Activated CD8-positive, alpha-beta T cell treated with anti-CD3 and anti-CD28 coated beads, Interleukin-2, amount 10 ng/mL, durations not matched to agents 7 days and 5 days (primary cell): Measurements from ENCODE around the gene ACTRT2. TPM values are rescaled to one million over a fixed set of nuclear protein-coding genes. Genes with fewer than 3 reads are reported as not detected.

Experiments
- ATAC-seq: fragments of 150-1000 bp; cut with Tn5 transposase; one replicate; pipeline ENCODE4 v1.10.0; 2021; ENCODE audit warnings: moderate library complexity
- CTCF ChIA-PET: fragments of 350-600 bp; sonication (Branson Sonifier 250); formaldehyde crosslinking; loops from one replicate; lab custom pipeline; 2021; ENCODE audit warnings: antibody characterized with exemption; lab: Charles Lee
- POLR2A ChIA-PET: fragments of 350-600 bp; sonication (Branson Sonifier 250); formaldehyde crosslinking; loops from one replicate; lab custom pipeline; 2021; ENCODE audit warnings: antibody characterized with exemption; lab: Charles Lee
- DNase-seq: peaks from one replicate; pipeline ENCODE4 v3.0.0-alpha.2; 2020
- H3K27ac Mint-ChIP-seq: one replicate; pipeline ENCODE4 v1.8.0; 2021; ENCODE audit warnings: mild to moderate bottlenecking, mixed read lengths
- H3K27me3 Mint-ChIP-seq: one replicate; pipeline ENCODE4 v1.8.0; 2021; ENCODE audit warnings: low read depth, mixed read lengths
- H3K36me3 Mint-ChIP-seq: one replicate; pipeline ENCODE4 v1.8.0; 2021; ENCODE audit warnings: low read depth, mixed read lengths
- H3K4me1 Mint-ChIP-seq: one replicate; pipeline ENCODE4 v1.8.0; 2021; ENCODE audit warnings: low read depth, mixed read lengths
- H3K4me3 Mint-ChIP-seq: one replicate; pipeline ENCODE4 v1.8.0; 2021; ENCODE audit warnings: mild to moderate bottlenecking, mixed read lengths
- H3K9me3 Mint-ChIP-seq: one replicate; pipeline ENCODE4 v1.8.0; 2022; ENCODE audit warnings: mixed read lengths; ENCODE audit not compliant: insufficient read depth
- total RNA-seq, 2 experiments: library from RNA; stranded (reverse); gene quantifications; one replicate each; pipeline ENCODE4 v1.2.3, GENCODE V29; 2021

Gene ACTRT2
- total RNA-seq, 2 experiments from 2014 or later, result not detected

DNA sequence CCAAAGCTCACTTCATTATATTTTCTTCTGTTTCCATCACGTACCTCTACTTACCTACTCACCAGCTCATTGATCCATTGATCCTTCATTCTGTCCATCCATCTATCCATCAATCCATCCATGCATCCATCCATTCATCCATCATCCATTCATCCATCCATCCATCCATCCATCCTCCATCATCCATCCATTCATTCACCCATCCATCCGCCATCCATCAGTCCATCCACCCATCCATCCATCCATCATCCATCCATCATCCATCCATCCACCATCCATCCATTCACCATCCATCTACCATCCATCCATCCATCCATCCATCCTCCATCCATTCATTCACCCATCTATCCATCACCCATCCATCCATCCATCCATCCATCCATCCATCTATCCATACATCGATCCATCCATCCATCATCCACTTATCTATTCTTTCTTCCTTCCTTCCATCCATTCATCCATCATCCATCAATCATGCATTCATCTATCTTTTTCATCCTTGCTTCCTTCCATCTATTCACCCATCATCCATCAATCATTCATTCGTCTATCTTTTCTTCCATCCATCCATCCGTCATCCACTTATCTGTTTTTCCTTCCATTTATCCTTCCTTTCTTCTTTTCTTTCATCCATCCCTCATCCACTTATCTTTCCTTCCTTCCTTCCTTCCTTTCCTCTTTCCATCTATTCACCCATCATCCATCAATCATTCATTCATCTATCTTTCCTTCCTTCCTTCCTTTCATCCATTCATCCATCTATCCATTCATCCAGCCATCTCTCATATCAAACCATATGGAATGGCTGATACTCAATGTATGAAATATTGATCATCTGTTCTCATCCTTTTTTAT, 35.3 kb upstream of the ACTRT2 start:
- H3K9me3 Mint-ChIP-seq, result no peaks in the 10 kb centered on the region
- DNase-seq (no peak), ATAC-seq (no peak)
- no peaks in the 10 kb centered on the region for H3K27me3 Mint-ChIP-seq
- no peak overlapping the region for H3K27ac Mint-ChIP-seq
- H3K36me3 Mint-ChIP-seq, result no peaks in the 10 kb centered on the region
- H3K4me1 Mint-ChIP-seq, result no peaks in the 10 kb centered on the region
- H3K4me3 Mint-ChIP-seq, result no peak overlapping the region
- ChIA-PET POLR2A (no interaction called here), CTCF (no interaction called here)

DNA sequence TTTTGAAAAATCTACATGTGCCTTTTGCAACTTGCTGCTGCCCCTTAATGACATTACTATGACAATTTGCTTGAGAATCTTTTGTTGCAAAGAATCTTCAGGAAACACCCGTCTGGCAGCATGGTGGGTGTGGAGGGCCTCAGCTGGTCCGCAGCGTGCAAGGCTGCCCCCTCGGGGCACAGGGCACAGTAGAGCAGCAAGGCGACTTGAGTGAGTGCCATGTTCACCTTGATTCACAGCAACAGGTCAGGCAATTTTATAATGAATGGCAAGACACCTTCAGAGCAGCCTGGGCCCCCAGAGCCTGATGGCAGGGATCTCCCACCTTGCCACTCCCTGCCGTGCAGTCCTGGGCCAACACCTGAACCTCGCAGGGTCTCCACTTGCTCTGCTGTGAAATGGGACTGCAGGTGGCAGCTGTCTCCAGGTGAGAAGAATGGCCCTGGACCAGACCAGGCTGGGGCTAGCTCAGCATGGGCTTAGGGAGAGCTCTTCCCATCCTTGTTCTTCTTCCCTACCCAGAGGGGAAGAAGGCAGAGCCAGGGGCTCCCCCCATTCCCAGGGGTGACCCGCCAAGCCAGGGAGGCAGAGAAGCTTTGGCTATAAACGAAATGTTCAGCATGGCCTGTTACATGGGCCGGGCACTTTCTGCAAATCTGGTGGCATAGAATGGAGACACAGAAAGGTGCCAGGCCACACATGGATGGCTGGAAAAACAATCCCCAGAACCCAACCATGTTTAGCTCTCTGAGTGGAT, 34.5 kb upstream of the ACTRT2 start:
- ChIA-PET CTCF (no interaction called here), POLR2A (no interaction called here)
- Mint-ChIP-seq H3K36me3 (no peaks in the 10 kb centered on the region), H3K27ac (no peak overlapping the region), H3K4me3 (no peak overlapping the region), H3K9me3 (no peaks in the 10 kb centered on the region), H3K27me3 (no peaks in the 10 kb centered on the region), H3K4me1 (no peaks in the 10 kb centered on the region)
- no peak for ATAC-seq
- no peak for DNase-seq

DNA sequence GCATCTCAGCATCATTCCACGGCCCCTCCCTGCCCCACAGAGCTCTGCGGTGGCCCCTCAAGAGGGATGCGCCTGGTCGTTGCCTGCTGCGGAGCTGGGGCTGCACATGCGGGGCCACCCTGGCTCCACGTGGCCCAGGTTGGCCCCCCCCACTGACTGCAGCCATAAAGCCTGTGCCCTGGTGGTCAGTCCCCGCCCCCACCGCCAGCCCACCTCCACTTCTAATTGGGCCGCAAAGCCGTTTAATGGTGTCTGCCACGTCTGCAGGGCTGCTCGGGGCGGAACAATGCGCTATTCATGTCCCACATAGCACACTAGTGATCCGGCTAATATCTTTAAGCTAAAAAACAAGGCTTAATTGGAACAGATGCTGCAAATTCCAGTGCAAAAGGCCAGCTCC, 33.5 kb upstream of the ACTRT2 start:
- Mint-ChIP-seq H3K27ac (no peak overlapping the region), H3K9me3 (no peaks in the 10 kb centered on the region), H3K36me3 (no peaks in the 10 kb centered on the region), H3K4me3 (no peak overlapping the region), H3K27me3 (no peaks in the 10 kb centered on the region), H3K4me1 (no peaks in the 10 kb centered on the region)
- ChIA-PET CTCF (no interaction called here), POLR2A (no interaction called here)
- no peak for ATAC-seq
- DNase-seq, result no peak

GRCh38 chr1:2988256-2988655, 33.0 kb upstream of the ACTRT2 start:
- H3K36me3 Mint-ChIP-seq, result no peaks in the 10 kb centered on the region
- no peaks in the 10 kb centered on the region for H3K27me3 Mint-ChIP-seq
- DNase-seq (no peak), ATAC-seq (no peak)
- CTCF ChIA-PET, result no interaction called here
- POLR2A ChIA-PET, result no interaction called here
- no peak overlapping the region for H3K27ac Mint-ChIP-seq
- H3K4me3 Mint-ChIP-seq, result no peak overlapping the region
- no peaks in the 10 kb centered on the region for H3K9me3 Mint-ChIP-seq
- H3K4me1 Mint-ChIP-seq, result no peaks in the 10 kb centered on the region

- Mint-ChIP-seq H3K9me3 (no peaks in the 10 kb centered on the region), H3K36me3 (no peaks in the 10 kb centered on the region), H3K4me1 (no peaks in the 10 kb centered on the region), H3K4me3 (no peak overlapping the region), H3K27me3 (no peaks in the 10 kb centered on the region), H3K27ac (no peak overlapping the region)
- ChIA-PET CTCF (no interaction called here), POLR2A (no interaction called here)
- ATAC-seq (no peak), DNase-seq (no peak)
These were observed 32.1 kb upstream of the ACTRT2 start for GRCh38 chr1:2989185-2989584.

GRCh38 chr1:2989976-2990375, 31.3 kb upstream of the ACTRT2 start:
- no peak overlapping the region for H3K4me3 Mint-ChIP-seq
- no peak overlapping the region for H3K27ac Mint-ChIP-seq
- no peak for ATAC-seq
- CTCF ChIA-PET, result no interaction called here
- no peaks in the 10 kb centered on the region for H3K4me1 Mint-ChIP-seq
- H3K36me3 Mint-ChIP-seq, result no peaks in the 10 kb centered on the region
- no peaks in the 10 kb centered on the region for H3K27me3 Mint-ChIP-seq
- H3K9me3 Mint-ChIP-seq, result no peaks in the 10 kb centered on the region
- DNase-seq, result no peak
- POLR2A ChIA-PET, result no interaction called here

DNA sequence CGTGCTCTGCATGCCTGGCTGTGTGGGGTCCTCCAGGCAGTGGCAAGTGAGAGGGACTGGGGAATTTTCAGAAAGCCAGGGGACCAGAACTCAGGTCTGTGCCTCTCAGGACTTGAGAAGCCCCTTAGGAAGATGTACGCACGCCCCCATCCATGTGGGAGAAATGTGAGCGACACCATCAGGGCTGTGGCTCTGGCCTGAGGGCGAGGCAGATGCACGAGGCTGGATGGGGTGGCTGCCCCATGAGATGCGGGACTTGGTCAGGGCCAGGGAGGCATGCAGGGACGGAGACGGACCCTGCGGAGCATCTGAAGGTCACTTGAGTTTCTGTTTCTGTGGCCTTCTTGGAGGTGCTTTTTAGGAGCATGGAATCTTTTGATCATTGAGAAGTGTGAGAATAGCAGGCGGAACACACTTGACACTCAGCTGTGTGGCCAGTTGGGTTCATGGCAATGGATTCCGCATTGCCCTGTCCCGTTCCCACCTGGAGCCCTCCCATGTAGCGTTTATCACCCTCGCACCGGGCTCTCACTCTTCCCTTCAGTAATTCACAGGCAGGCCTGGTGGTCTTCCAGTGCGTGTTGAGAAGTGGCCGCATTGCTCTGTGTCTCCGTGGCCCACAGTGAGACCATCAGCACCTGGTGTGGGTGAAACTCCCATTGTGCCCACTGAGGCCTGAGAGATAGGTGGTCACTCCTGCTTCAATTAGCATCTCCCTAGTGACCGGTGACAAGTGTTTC, 30.7 kb upstream of the ACTRT2 start:
- H3K4me1 Mint-ChIP-seq, result no peaks in the 10 kb centered on the region
- no peaks in the 10 kb centered on the region for H3K36me3 Mint-ChIP-seq
- H3K9me3 Mint-ChIP-seq, result peaks cover 2% of the 10 kb centered on the region
- POLR2A ChIA-PET, result no interaction called here
- CTCF ChIA-PET, result no interaction called here
- ATAC-seq (no peak), DNase-seq (no peak)
- no peak overlapping the region for H3K27ac Mint-ChIP-seq
- H3K27me3 Mint-ChIP-seq, result no peaks in the 10 kb centered on the region
- no peak overlapping the region for H3K4me3 Mint-ChIP-seq

DNA sequence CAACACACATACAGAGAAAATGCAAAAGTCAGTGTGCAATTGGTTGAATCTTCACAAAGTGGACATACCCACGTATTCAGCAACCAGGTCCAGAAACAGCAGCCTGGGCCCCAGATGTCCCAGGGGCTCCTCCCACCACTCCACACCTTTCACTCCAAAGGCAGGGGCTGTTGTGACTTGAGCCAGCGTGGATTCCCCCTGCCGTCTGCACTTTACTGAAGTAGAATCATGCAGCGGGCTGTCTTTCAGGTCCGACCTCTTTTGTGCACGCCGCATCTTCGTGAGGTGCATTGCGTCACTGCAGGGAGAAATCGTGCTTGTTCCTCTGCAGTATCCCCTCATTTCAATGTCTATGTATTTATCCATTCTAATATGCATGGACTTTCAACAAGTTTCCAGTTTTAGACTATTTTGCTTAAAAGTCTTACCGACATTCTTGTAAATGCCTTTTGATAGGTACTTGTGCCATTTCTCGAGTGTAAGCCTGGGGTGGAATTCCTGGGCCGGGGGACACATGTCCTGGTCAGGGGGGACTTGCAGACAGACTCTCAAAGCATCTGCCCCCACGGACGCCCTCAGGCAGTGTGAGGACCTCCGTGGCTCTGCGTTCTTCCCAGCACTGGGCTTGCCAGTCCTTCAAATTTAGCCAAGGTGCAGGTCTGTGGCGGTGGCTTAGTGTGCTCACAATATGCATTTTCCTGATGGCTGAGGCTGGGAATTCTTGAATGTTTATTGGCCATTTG, 29.3 kb upstream of the ACTRT2 start:
- ChIA-PET POLR2A (no interaction called here), CTCF (no interaction called here)
- Mint-ChIP-seq H3K4me3 (no peak overlapping the region), H3K27ac (no peak overlapping the region), H3K36me3 (no peaks in the 10 kb centered on the region), H3K27me3 (peaks cover 4% of the 10 kb centered on the region), H3K9me3 (peaks cover 7% of the 10 kb centered on the region), H3K4me1 (no peaks in the 10 kb centered on the region)
- ATAC-seq, result no peak
- no peak for DNase-seq

GRCh38 chr1:2998503-2999100, 22.7 kb upstream of the ACTRT2 start:
- Mint-ChIP-seq H3K36me3 (no peaks in the 10 kb centered on the region), H3K27ac (no peak overlapping the region), H3K9me3 (peaks cover 7% of the 10 kb centered on the region), H3K27me3 (peaks cover 11% of the 10 kb centered on the region), H3K4me3 (no peak overlapping the region), H3K4me1 (no peaks in the 10 kb centered on the region)
- ATAC-seq (no peak), DNase-seq (no peak)
- CTCF ChIA-PET, result no interaction called here
- POLR2A ChIA-PET, result no interaction called here

DNA sequence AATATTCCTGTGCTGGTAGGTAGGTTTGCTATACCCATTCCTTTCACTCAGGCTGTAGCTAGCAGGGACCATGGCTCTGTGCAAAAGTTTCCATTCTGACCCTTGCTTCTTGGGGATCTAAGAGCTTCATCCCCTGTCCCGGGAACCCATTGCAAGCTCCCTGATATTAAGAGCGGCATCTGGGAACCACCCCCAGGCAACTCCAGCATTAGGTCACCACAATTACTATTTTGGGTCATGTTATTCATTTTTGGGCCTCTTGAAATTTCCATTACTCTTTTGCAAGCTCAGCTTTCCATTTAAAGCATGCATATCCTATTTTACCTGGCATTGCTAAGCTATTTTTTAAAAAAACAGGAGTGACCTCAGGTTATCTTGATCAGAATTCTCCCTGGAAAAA, 22.1 kb upstream of the ACTRT2 start:
- H3K27me3 Mint-ChIP-seq, result peaks cover 11% of the 10 kb centered on the region
- ChIA-PET POLR2A (no interaction called here), CTCF (no interaction called here)
- ATAC-seq (no peak), DNase-seq (no peak)
- H3K9me3 Mint-ChIP-seq, result peaks cover 7% of the 10 kb centered on the region
- no peak overlapping the region for H3K27ac Mint-ChIP-seq
- no peaks in the 10 kb centered on the region for H3K36me3 Mint-ChIP-seq
- H3K4me1 Mint-ChIP-seq, result no peaks in the 10 kb centered on the region
- H3K4me3 Mint-ChIP-seq, result no peak overlapping the region

GRCh38 chr1:2999571-2999970, 21.7 kb upstream of the ACTRT2 start:
- H3K27ac Mint-ChIP-seq, result no peak overlapping the region
- CTCF ChIA-PET, result no interaction called here

More at GRCh38 chr1:2999571-2999970, 21.7 kb upstream of the ACTRT2 start:
- DNase-seq (no peak), ATAC-seq (no peak)
- Mint-ChIP-seq H3K36me3 (no peaks in the 10 kb centered on the region), H3K4me3 (no peak overlapping the region), H3K27me3 (peaks cover 11% of the 10 kb centered on the region), H3K4me1 (no peaks in the 10 kb centered on the region), H3K9me3 (peaks cover 7% of the 10 kb centered on the region)
- POLR2A ChIA-PET, result no interaction called here
